PC-3 (cell line): Measurements from ENCODE around the gene UCHL5.

Source experiments
- CTCF ChIP-seq: fragments of 300-600 bp; sonication (generic); conservative IDR thresholded peaks from 2 replicates; pipeline ENCODE4 v1.5.1; 2017; ENCODE audit warnings: antibody characterized with exemption, low read depth, mild to moderate bottlenecking, low read length
- EZH2phosphoT487 ChIP-seq: fragments of 300-600 bp; sonication (generic); IDR thresholded peaks from 2 replicates; pipeline ENCODE4 v1.6.1; 2018; ENCODE audit warnings: mild to moderate bottlenecking, antibody characterized with exemption, low read length, borderline replicate concordance

GRCh38 chr1:193013005-193013404 lies 46.2 kb downstream of the UCHL5 start:
- TF ChIP-seq CTCF = no peak
- TF ChIP-seq EZH2phosphoT487 = no peak
